ENCODE results near the gene SLC25A45. TPM values are rescaled to one million over a fixed set of nuclear protein-coding genes. Genes with fewer than 3 reads are reported as not detected.
"Not testable (repeated sequence)": the region's sequence is repeated elsewhere in the genome, so short reads cannot be mapped to it uniquely, and the experiment has no call there.

Gene SLC25A45
- total RNA-seq, 4 donors from 2014 or later: 4.6 to 11.3 (median 5.9) TPM

- WGBS: 77% methylated on average over 9 of the region's 11 CpGs
- intact Hi-C loops (cut with DNase I): loop anchor here (5.0 to 10.0 kb wide), 2 partner anchors 33 to 50 kb away; partner anchors contain the start of gene SLC25A45
- no peaks in the 10 kb centered on the region for H3K9me3 ChIP-seq
- peaks cover 5 to 39% (median 23%) of the 10 kb centered on the region in 4 donors for H3K36me3 ChIP-seq
- peak overlapping the region in 3 of 4 donors; percentile 28 to 99 (median 99) for H3K27ac ChIP-seq (replicated peaks in 1 of 4)
- H3K4me3 ChIP-seq: no peak overlapping the region
- no peak for DNase-seq (ENCODE audit: extremely low spot score)
- TF ChIP-seq POLR2AphosphoS5 (IDR thresholded peaks at IDR 0.05) (no peak), POLR2A (IDR thresholded peaks at IDR 0.05; ENCODE audit: low read depth) (no peak), EP300 (IDR thresholded peaks at IDR 0.05) (no peak), CTCF (IDR thresholded peaks at IDR 0.05) (no peak)
- H3K27me3 ChIP-seq: no peaks in the 10 kb centered on the region
- H3K4me1 ChIP-seq: peaks cover 47 to 54% (median 51%) of the 10 kb centered on the region in 4 donors
Measured at GRCh38 chr11:65414776-65415498, 32.5 kb upstream of the SLC25A45 start.

- intact Hi-C loops (cut with DNase I): loop anchor here (10.0 kb wide), 1 partner anchor 48 kb away; no protein-coding TSS in a partner anchor
- H3K9me3 ChIP-seq; H3K4me3 ChIP-seq; DNase-seq (ENCODE audit: extremely low spot score); H3K27me3 ChIP-seq: not testable (repeated sequence)
- Histone ChIP-seq H3K27ac (replicated peaks in 1 of 4) (peak overlapping the region; percentile 16 to 38 (median 32)), H3K36me3 (peaks cover 12 to 57% (median 41%) of the 10 kb centered on the region in 4 donors), H3K4me1 (peaks cover 30 to 38% (median 33%) of the 10 kb centered on the region in 4 donors)
- WGBS: 63% methylated on average over 9 of the region's 15 CpGs
Measured at GRCh38 chr11:65413077-65413664, 30.7 kb upstream of the SLC25A45 start.

- peaks cover 23 to 31% (median 26%) of the 10 kb centered on the region in 4 donors for H3K4me1 ChIP-seq
- WGBS: 85% methylated on average over 19 of the region's 24 CpGs
- TF ChIP-seq POLR2A (IDR thresholded peaks at IDR 0.05; ENCODE audit: low read depth) (no peak), EP300 (IDR thresholded peaks at IDR 0.05) (no peak), CTCF (IDR thresholded peaks at IDR 0.05) (no peak), POLR2AphosphoS5 (IDR thresholded peaks at IDR 0.05) (no peak)
- H3K9me3 ChIP-seq: no peaks in the 10 kb centered on the region
- no peak for DNase-seq (ENCODE audit: extremely low spot score)
- peak overlapping the region; percentile 31 to 38 (median 32) for H3K27ac ChIP-seq (replicated peaks in 1 of 4)
- H3K36me3 ChIP-seq: peaks cover 18 to 64% (median 46%) of the 10 kb centered on the region in 4 donors
- intact Hi-C loops (cut with DNase I): loop anchor here (10.0 kb wide), 1 partner anchor 48 kb away; no protein-coding TSS in a partner anchor
- H3K4me3 ChIP-seq: no peak overlapping the region
- H3K27me3 ChIP-seq: no peaks in the 10 kb centered on the region
Measured at GRCh38 chr11:65412271-65413076, 30.0 kb upstream of the SLC25A45 start.

GRCh38 chr11:65411681-65412070 lies 29.2 kb upstream of the SLC25A45 start:
- Histone ChIP-seq H3K27me3 (no peaks in the 10 kb centered on the region), H3K4me3 (no peak overlapping the region), H3K9me3 (no peaks in the 10 kb centered on the region), H3K4me1 (peaks cover 15 to 23% (median 18%) of the 10 kb centered on the region in 4 donors), H3K36me3 (peaks cover 18 to 72% (median 53%) of the 10 kb centered on the region in 4 donors), H3K27ac (replicated peaks in 1 of 4) (no peak overlapping the region)
- no peak for DNase-seq (ENCODE audit: extremely low spot score)
- TF ChIP-seq CTCF (IDR thresholded peaks at IDR 0.05): no peak
- TF ChIP-seq POLR2A (IDR thresholded peaks at IDR 0.05; ENCODE audit: low read depth): no peak
- no peak for TF ChIP-seq POLR2AphosphoS5 (IDR thresholded peaks at IDR 0.05)
- TF ChIP-seq EP300 (IDR thresholded peaks at IDR 0.05): no peak
- WGBS: 80% methylated on average over 4 of the region's 5 CpGs
- intact Hi-C loops (cut with DNase I): loop anchor here (10.0 kb wide), 1 partner anchor 47 kb away; no protein-coding TSS in a partner anchor
